A549 (cell line): ENCODE measurements around the gene PRKAR2B. TPM values are rescaled to one million over a fixed set of nuclear protein-coding genes. Genes with fewer than 3 reads are reported as not detected.
"Not testable (repeated sequence)": the region's sequence is repeated elsewhere in the genome, so short reads cannot be mapped to it uniquely, and the experiment has no call there.

ENCODE experiments used
- ATAC-seq, 2 experiments: fragments of 200-7000 bp in 1 of 2; fragments of >200 bp in 1 of 2; cut with Nextera tagmentation in 1 of 2; cut with Tn5 transposase in 1 of 2; 3 replicates each; pipeline versions ENCODE4 v1.8.0 to v1.9.1; 2018 to 2020; ENCODE audit warnings: mild to moderate bottlenecking in 1 of 2, moderate library complexity in 1 of 2
- CTCF ChIA-PET: fragments of 300-600 bp; sonication (Branson Sonifier 250); formaldehyde crosslinking; extraction: SDS; loops from one replicate; lab custom pipeline; 2021; ENCODE audit warnings: antibody characterized with exemption, inconsistent platforms; lab: Yijun Ruan, JAX
- POLR2A ChIA-PET: fragments of 350-600 bp; formaldehyde crosslinking; extraction: SDS; loops from one replicate; lab custom pipeline; 2021; ENCODE audit warnings: antibody characterized with exemption, inconsistent platforms; lab: Yijun Ruan, JAX
- DNase-seq, 2 experiments: peaks; one replicate each; pipeline versions ENCODE4 v3.0.0 to v3.0.0-alpha.2; 2011 to 2016; ENCODE audit warnings: low read depth in 1 of 2, low spot score in 1 of 2
- FAIRE-seq: peaks from 2 replicates; lab custom pipeline; 2011; peaks lifted over from hg19 to GRCh38; lab: Jason Lieb, UNC
- H3K27ac ChIP-seq, 2 experiments: fragments of >200 bp; sonication (Bioruptor Twin); formaldehyde crosslinking; 3 replicates each; pipeline ENCODE4 v1.5.1; 2016 to 2017
- H3K4me1 ChIP-seq: fragments of >200 bp; sonication (Bioruptor Twin); formaldehyde crosslinking; 3 replicates; pipeline ENCODE4 v1.6.1; 2016
- H3K4me2 ChIP-seq: fragments of >200 bp; sonication (Bioruptor Twin); formaldehyde crosslinking; 3 replicates; pipeline ENCODE4 v1.6.1; 2016
- H3K4me3 ChIP-seq: fragments of >200 bp; sonication (Bioruptor Twin); formaldehyde crosslinking; 3 replicates; pipeline ENCODE4 v1.5.1; 2016
- H3K9me3 ChIP-seq: fragments of >200 bp; sonication (Bioruptor Twin); formaldehyde crosslinking; 3 replicates; pipeline ENCODE4 v1.6.1; 2016
- BHLHE40 ChIP-seq: IDR thresholded peaks from 2 replicates; pipeline ENCODE4 v1.6.1; 2012; ENCODE audit warnings: low read depth, low read length, inconsistent platforms
- CBX2 ChIP-seq: fragments of 200-600 bp; sonication (generic); IDR thresholded peaks from 2 replicates; pipeline ENCODE4 v1.6.1; 2016; ENCODE audit warnings: low read depth, mild to moderate bottlenecking, borderline replicate concordance
- EHF ChIP-seq: fragments of 250-450 bp; sonication (Bioruptor Pico); IDR thresholded peaks from 2 replicates; pipeline ENCODE4 v1.5.0; 2020; ENCODE audit warnings: mild to moderate bottlenecking
- EHMT2 ChIP-seq: fragments of 200-600 bp; sonication (generic); IDR thresholded peaks from 2 replicates; pipeline ENCODE4 v1.6.1; 2016; ENCODE audit warnings: antibody characterized with exemption, low read depth, mild to moderate bottlenecking, moderate library complexity
- FOSL2 ChIP-seq, 2 experiments: fragments of 450-650 bp in 1 of 2; fragments of >200 bp in 1 of 2; sonication (Bioruptor Twin) in 1 of 2; formaldehyde crosslinking; IDR thresholded peaks; 2 replicates each; pipeline versions ENCODE4 v1.5.0 to v1.6.1; 2016 to 2020; ENCODE audit warnings: mild to moderate bottlenecking in 1 of 2, moderate library complexity in 1 of 2
- FOXS1 ChIP-seq: fragments of 250-450 bp; sonication (Bioruptor Pico); IDR thresholded peaks from 2 replicates; pipeline ENCODE4 v1.5.0; 2020; ENCODE audit warnings: mild to moderate bottlenecking, moderate library complexity
- HDAC2 ChIP-seq: fragments of 200-600 bp; sonication (generic); IDR thresholded peaks from 2 replicates; pipeline ENCODE4 v1.6.1; 2016
- HOXA7 ChIP-seq: fragments of 250-450 bp; sonication (Bioruptor Pico); IDR thresholded peaks from 2 replicates; pipeline ENCODE4 v1.5.0; 2020; ENCODE audit warnings: mild to moderate bottlenecking, moderate library complexity
- JUNB ChIP-seq: fragments of >200 bp; sonication (Bioruptor Twin); formaldehyde crosslinking; IDR thresholded peaks from 2 replicates; pipeline ENCODE4 v1.6.1; 2016
- KDM5A ChIP-seq: fragments of 200-600 bp; sonication (generic); IDR thresholded peaks from 2 replicates; pipeline ENCODE4 v1.6.1; 2016; ENCODE audit warnings: antibody characterized with exemption, mild to moderate bottlenecking
- MAFK ChIP-seq: fragments of 450-650 bp; IDR thresholded peaks from 2 replicates; pipeline ENCODE4 v1.6.1; 2014; ENCODE audit not compliant: partially characterized antibody
- MAX ChIP-seq: IDR thresholded peaks from 2 replicates; pipeline ENCODE4 v1.6.1; 2012
- MYC ChIP-seq: IDR thresholded peaks from 2 replicates; pipeline ENCODE4 v1.6.1; 2012; ENCODE audit warnings: mild to moderate bottlenecking, inconsistent platforms, low read length, improper control_type of control experiment, borderline replicate concordance
- NFE2L2 ChIP-seq: fragments of 150-350 bp; conservative IDR thresholded peaks from 2 replicates; pipeline ENCODE4 v1.6.1; 2014; ENCODE audit warnings: low read length
- NR3C1 ChIP-seq: fragments of >200 bp; sonication (Bioruptor Twin); formaldehyde crosslinking; IDR thresholded peaks from 3 replicates; pipeline ENCODE4 v1.6.1; 2017
- POLR2A ChIP-seq: IDR thresholded peaks from 2 replicates; pipeline ENCODE4 v1.6.1; 2012; ENCODE audit warnings: mild to moderate bottlenecking, low read length
- POLR2AphosphoS2 ChIP-seq: conservative IDR thresholded peaks from 2 replicates; pipeline ENCODE4 v1.6.1; 2012; ENCODE audit warnings: low read length, improper control_type of control experiment, inconsistent platforms
- RARB ChIP-seq: fragments of 250-450 bp; sonication (Bioruptor Pico); IDR thresholded peaks from 2 replicates; pipeline ENCODE4 v1.8.0; 2021; ENCODE audit warnings: mild to moderate bottlenecking, moderate library complexity
- RCOR1 ChIP-seq: fragments of 150-350 bp; IDR thresholded peaks from 2 replicates; pipeline ENCODE4 v1.6.1; 2014; ENCODE audit warnings: antibody characterized with exemption, low read length, low read depth
- SREBF2 ChIP-seq: fragments of 450-650 bp; IDR thresholded peaks from 2 replicates; pipeline ENCODE4 v1.6.1; 2014; ENCODE audit warnings: mild to moderate bottlenecking, moderate library complexity
- TFCP2L1 ChIP-seq: fragments of 250-450 bp; sonication (Bioruptor Pico); IDR thresholded peaks from 2 replicates; pipeline ENCODE4 v1.5.0; 2021; ENCODE audit warnings: mild to moderate bottlenecking
- ZSCAN20 ChIP-seq: fragments of 250-450 bp; sonication (Bioruptor Pico); IDR thresholded peaks from 2 replicates; pipeline ENCODE4 v1.8.0; 2022; ENCODE audit warnings: mild to moderate bottlenecking, moderate library complexity
- WGBS: methylation state at CpG from one replicate; pipeline ENCODE4 v1.1.6; 2017; ENCODE audit errors: missing lambda C conversion rate; 5-methylcytosine and 5-hydroxymethylcytosine counted together
- polyA plus RNA-seq, 4 experiments: library from polyadenylated mRNA; depleted of rRNA in 3 of 4; stranded (reverse); fragments of >200 nt; fragmentation: RNase III in 1 of 4; extraction: RNeasy Plus Mini Kit Qiagen cat#74134 plus additional on column Dnase treatment in 1 of 4; gene quantifications; 2 replicates in 3 of 4; 3 replicates in 1 of 4; pipeline ENCODE4 v1.2.3, GENCODE V29; 2011 to 2017
- TF ChIP-seq, protein P1 (sequence below): fragments of >200 bp; sonication (Bioruptor Twin); formaldehyde crosslinking; IDR thresholded peaks from 3 replicates; pipeline ENCODE4 v1.5.1; 2016
- TF ChIP-seq, protein P2 (sequence below): fragments of 250-450 bp; sonication (Bioruptor Pico); IDR thresholded peaks from 2 replicates; pipeline ENCODE4 v1.5.0; 2020; ENCODE audit warnings: low read depth, mild to moderate bottlenecking, moderate library complexity

PRKAR2B gene
- polyA plus RNA-seq, 2 of the 4 experiments (the other 2 are of a cell fraction): 3.6 to 4.4 TPM

- DNase-seq: peak in 1 of 2 experiments; percentile 19
- H3K9me3 ChIP-seq: no peaks in the 10 kb centered on the region
- ATAC-seq: no peak; a peak in 1 of 6 replicates
- H3K4me3 ChIP-seq: no peak overlapping the region
- FAIRE-seq: no peak
- TF ChIP-seq, protein P1, sequence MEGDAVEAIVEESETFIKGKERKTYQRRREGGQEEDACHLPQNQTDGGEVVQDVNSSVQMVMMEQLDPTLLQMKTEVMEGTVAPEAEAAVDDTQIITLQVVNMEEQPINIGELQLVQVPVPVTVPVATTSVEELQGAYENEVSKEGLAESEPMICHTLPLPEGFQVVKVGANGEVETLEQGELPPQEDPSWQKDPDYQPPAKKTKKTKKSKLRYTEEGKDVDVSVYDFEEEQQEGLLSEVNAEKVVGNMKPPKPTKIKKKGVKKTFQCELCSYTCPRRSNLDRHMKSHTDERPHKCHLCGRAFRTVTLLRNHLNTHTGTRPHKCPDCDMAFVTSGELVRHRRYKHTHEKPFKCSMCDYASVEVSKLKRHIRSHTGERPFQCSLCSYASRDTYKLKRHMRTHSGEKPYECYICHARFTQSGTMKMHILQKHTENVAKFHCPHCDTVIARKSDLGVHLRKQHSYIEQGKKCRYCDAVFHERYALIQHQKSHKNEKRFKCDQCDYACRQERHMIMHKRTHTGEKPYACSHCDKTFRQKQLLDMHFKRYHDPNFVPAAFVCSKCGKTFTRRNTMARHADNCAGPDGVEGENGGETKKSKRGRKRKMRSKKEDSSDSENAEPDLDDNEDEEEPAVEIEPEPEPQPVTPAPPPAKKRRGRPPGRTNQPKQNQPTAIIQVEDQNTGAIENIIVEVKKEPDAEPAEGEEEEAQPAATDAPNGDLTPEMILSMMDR: no peak
- TF ChIP-seq HDAC2: no peak
- no peak for TF ChIP-seq RARB (CRISPR knock-in tag)
- TF ChIP-seq, protein P2, sequence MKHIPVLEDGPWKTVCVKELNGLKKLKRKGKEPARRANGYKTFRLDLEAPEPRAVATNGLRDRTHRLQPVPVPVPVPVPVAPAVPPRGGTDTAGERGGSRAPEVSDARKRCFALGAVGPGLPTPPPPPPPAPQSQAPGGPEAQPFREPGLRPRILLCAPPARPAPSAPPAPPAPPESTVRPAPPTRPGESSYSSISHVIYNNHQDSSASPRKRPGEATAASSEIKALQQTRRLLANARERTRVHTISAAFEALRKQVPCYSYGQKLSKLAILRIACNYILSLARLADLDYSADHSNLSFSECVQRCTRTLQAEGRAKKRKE (CRISPR knock-in tag): no peak
- no peak for TF ChIP-seq MYC
- no peak for TF ChIP-seq JUNB
- no peak for TF ChIP-seq NR3C1
- TF ChIP-seq TFCP2L1 (CRISPR knock-in tag): no peak
- no peak for TF ChIP-seq HOXA7 (CRISPR knock-in tag)
- no peak for TF ChIP-seq EHF (CRISPR knock-in tag)
- no peak for TF ChIP-seq MAFK
- no peak for TF ChIP-seq NFE2L2
- no peak for TF ChIP-seq ZSCAN20 (CRISPR knock-in tag)
- no peak for TF ChIP-seq SREBF2
- TF ChIP-seq FOXS1: no peak
- TF ChIP-seq CBX2: no peak
- TF ChIP-seq FOSL2 (IDR thresholded peaks at IDR 0.05): no peak
- TF ChIP-seq FOSL2 (CRISPR knock-in tag; IDR thresholded peaks at IDR 0.05): no peak
- TF ChIP-seq EHMT2: no peak
- TF ChIP-seq BHLHE40: no peak
- CTCF ChIA-PET: interaction anchor here (1.0 to 7.7 kb wide), 8 partner anchors 10 to 372 kb away, joined by 3 to 163 read pairs (median 10); no protein-coding TSS in a partner anchor
- WGBS: 36% methylated on average over 4 of the region's 4 CpGs
- H3K4me2 ChIP-seq: no peak overlapping the region
- peaks cover 5% of the 10 kb centered on the region; the same call in 1 of the 3 replicates for H3K4me1 ChIP-seq
- POLR2A ChIA-PET: interaction anchor here (1.2 kb wide), 1 partner anchor 16 kb away, joined by 4 read pairs; the partner anchor contains the start of gene HBP1
- H3K27ac ChIP-seq: no peak overlapping the region
These were observed 107.5 kb downstream of the PRKAR2B start for GRCh38 chr7:107152011-107152410.

- ATAC-seq (no peak), DNase-seq (no peak), FAIRE-seq (no peak)
- H3K9me3 ChIP-seq: no peaks in the 10 kb centered on the region
- 85% methylated on average over 6 of the region's 6 CpGs for WGBS
- H3K4me1 ChIP-seq: no peaks in the 10 kb centered on the region
- POLR2A ChIA-PET: no interaction called here
- H3K4me3 ChIP-seq: no peak overlapping the region
- H3K27ac ChIP-seq: no peak overlapping the region
- H3K4me2 ChIP-seq: no peak overlapping the region
- TF ChIP-seq POLR2A (no peak), POLR2AphosphoS2 (no peak), KDM5A (no peak), EHMT2 (no peak), MAX (no peak), RCOR1 (no peak)
- CTCF ChIA-PET: no interaction called here
These were observed 110.3 kb downstream of the PRKAR2B start for GRCh38 chr7:107154826-107155225.

GRCh38 chr7:107155726-107156125, 111.2 kb downstream of the PRKAR2B start:
- FAIRE-seq, ATAC-seq, DNase-seq, H3K4me3 ChIP-seq, H3K4me2 ChIP-seq, H3K4me1 ChIP-seq, H3K27ac ChIP-seq, H3K9me3 ChIP-seq, POLR2A ChIA-PET: not testable (repeated sequence)
- WGBS: 50% methylated on average over 3 of the region's 3 CpGs
- CTCF ChIA-PET: interaction anchor here (1.0 to 2.5 kb wide), 2 partner anchors 8 to 208 kb away, joined by 4 to 18 read pairs; no protein-coding TSS in a partner anchor
